ENCODE results near the gene ZNF175.

Gene ZNF175

GRCh38 chr19:51590441-51590840 is 19.4 kb downstream of the ZNF175 start:
- Histone ChIP-seq H3K4me1 (ENCODE audit: insufficient read depth, low read length) (no peaks in the 10 kb centered on the region), H3K36me3 (ENCODE audit: insufficient read depth, low read length) (peaks cover 8% of the 10 kb centered on the region; the same call in 1 of the 2 replicates), H3K9me3 (ENCODE audit: control insufficient read depth, insufficient read depth, low read length) (peaks cover 18% of the 10 kb centered on the region), H3K9ac (ENCODE audit: low read depth, low read length) (no peak overlapping the region)

GRCh38 chr19:51592521-51592920 is 21.4 kb downstream of the ZNF175 start:
- H3K36me3 ChIP-seq (ENCODE audit: insufficient read depth, low read length), result no peaks in the 10 kb centered on the region
- no peaks in the 10 kb centered on the region for H3K4me1 ChIP-seq (ENCODE audit: insufficient read depth, low read length)
- peaks cover 4% of the 10 kb centered on the region; the same call in 1 of the 2 replicates for H3K9me3 ChIP-seq (ENCODE audit: control insufficient read depth, insufficient read depth, low read length)
- H3K9ac ChIP-seq (ENCODE audit: low read depth, low read length), result no peak overlapping the region

GRCh38 chr19:51593138-51593890 is 22.2 kb downstream of the ZNF175 start:
- Histone ChIP-seq H3K9me3 (ENCODE audit: control insufficient read depth, insufficient read depth, low read length) (no peaks in the 10 kb centered on the region), H3K9ac (ENCODE audit: low read depth, low read length) (peak overlapping the region; percentile 57), H3K4me1 (ENCODE audit: insufficient read depth, low read length) (no peaks in the 10 kb centered on the region), H3K36me3 (ENCODE audit: insufficient read depth, low read length) (no peaks in the 10 kb centered on the region)

GRCh38 chr19:51593969-51594773 is 23.1 kb downstream of the ZNF175 start:
- Histone ChIP-seq H3K36me3 (ENCODE audit: insufficient read depth, low read length) (no peaks in the 10 kb centered on the region), H3K9ac (ENCODE audit: low read depth, low read length) (peak overlapping the region; percentile 57), H3K4me1 (ENCODE audit: insufficient read depth, low read length) (no peaks in the 10 kb centered on the region), H3K9me3 (ENCODE audit: control insufficient read depth, insufficient read depth, low read length) (no peaks in the 10 kb centered on the region)

GRCh38 chr19:51594774-51595109 is 23.7 kb downstream of the ZNF175 start:
- no peaks in the 10 kb centered on the region for H3K4me1 ChIP-seq (ENCODE audit: insufficient read depth, low read length)
- H3K36me3 ChIP-seq (ENCODE audit: insufficient read depth, low read length), result no peaks in the 10 kb centered on the region
- H3K9ac ChIP-seq (ENCODE audit: low read depth, low read length), result peak overlapping the region; percentile 57; the same call in 1 of the 2 replicates
- no peaks in the 10 kb centered on the region for H3K9me3 ChIP-seq (ENCODE audit: control insufficient read depth, insufficient read depth, low read length)

GRCh38 chr19:51595190-51596175 is 24.4 kb downstream of the ZNF175 start:
- H3K9ac ChIP-seq (ENCODE audit: low read depth, low read length), result peak overlapping the region; percentile 57; the same call in 1 of the 2 replicates
- H3K36me3 ChIP-seq (ENCODE audit: insufficient read depth, low read length), result no peaks in the 10 kb centered on the region
- H3K4me1 ChIP-seq (ENCODE audit: insufficient read depth, low read length), result no peaks in the 10 kb centered on the region
- H3K9me3 ChIP-seq (ENCODE audit: control insufficient read depth, insufficient read depth, low read length), result no peaks in the 10 kb centered on the region

GRCh38 chr19:51598159-51598915 is 27.3 kb downstream of the ZNF175 start:
- Histone ChIP-seq H3K9me3 (ENCODE audit: control insufficient read depth, insufficient read depth, low read length) (no peaks in the 10 kb centered on the region), H3K4me1 (ENCODE audit: insufficient read depth, low read length) (no peaks in the 10 kb centered on the region), H3K36me3 (ENCODE audit: insufficient read depth, low read length) (no peaks in the 10 kb centered on the region), H3K9ac (ENCODE audit: low read depth, low read length) (no peak overlapping the region)

- H3K9me3 ChIP-seq (ENCODE audit: control insufficient read depth, insufficient read depth, low read length), result no peaks in the 10 kb centered on the region
- no peaks in the 10 kb centered on the region for H3K36me3 ChIP-seq (ENCODE audit: insufficient read depth, low read length)
- no peak overlapping the region for H3K9ac ChIP-seq (ENCODE audit: low read depth, low read length)
- H3K4me1 ChIP-seq (ENCODE audit: insufficient read depth, low read length), result no peaks in the 10 kb centered on the region
These were observed 28.0 kb downstream of the ZNF175 start for GRCh38 chr19:51599084-51599483.

- no peaks in the 10 kb centered on the region for H3K9me3 ChIP-seq (ENCODE audit: control insufficient read depth, insufficient read depth, low read length)
- no peaks in the 10 kb centered on the region for H3K36me3 ChIP-seq (ENCODE audit: insufficient read depth, low read length)
- peak overlapping the region; percentile 25; the same call in 1 of the 2 replicates for H3K9ac ChIP-seq (ENCODE audit: low read depth, low read length)
- H3K4me1 ChIP-seq (ENCODE audit: insufficient read depth, low read length), result no peaks in the 10 kb centered on the region
These were observed 30.0 kb downstream of the ZNF175 start for GRCh38 chr19:51600940-51601580.

- Histone ChIP-seq H3K4me1 (ENCODE audit: insufficient read depth, low read length) (no peaks in the 10 kb centered on the region), H3K9me3 (ENCODE audit: control insufficient read depth, insufficient read depth, low read length) (no peaks in the 10 kb centered on the region), H3K9ac (ENCODE audit: low read depth, low read length) (no peak overlapping the region), H3K36me3 (ENCODE audit: insufficient read depth, low read length) (no peaks in the 10 kb centered on the region)
These were observed 31.2 kb downstream of the ZNF175 start for GRCh38 chr19:51602189-51602854.

- H3K4me1 ChIP-seq (ENCODE audit: insufficient read depth, low read length), result no peaks in the 10 kb centered on the region
- H3K36me3 ChIP-seq (ENCODE audit: insufficient read depth, low read length), result no peaks in the 10 kb centered on the region
- H3K9me3 ChIP-seq (ENCODE audit: control insufficient read depth, insufficient read depth, low read length), result no peaks in the 10 kb centered on the region
- H3K9ac ChIP-seq (ENCODE audit: low read depth, low read length), result no peak overlapping the region
These were observed 36.0 kb downstream of the ZNF175 start for GRCh38 chr19:51607077-51607476.

GRCh38 chr19:51607920-51608562 is 37.0 kb downstream of the ZNF175 start:
- Histone ChIP-seq H3K36me3 (ENCODE audit: insufficient read depth, low read length) (no peaks in the 10 kb centered on the region), H3K9me3 (ENCODE audit: control insufficient read depth, insufficient read depth, low read length) (no peaks in the 10 kb centered on the region), H3K4me1 (ENCODE audit: insufficient read depth, low read length) (no peaks in the 10 kb centered on the region), H3K9ac (ENCODE audit: low read depth, low read length) (no peak overlapping the region)

All from ES-I3 (cell line).